K562 (cell line): Measurements from ENCODE around the gene SENP1.

Experiments used
- NR3C1 ChIP-seq: sonication (generic); formaldehyde crosslinking; IDR thresholded peaks from 2 replicates; pipeline ENCODE4 v1.8.1; 2022; ENCODE audit warnings: missing genetic modification reagents
- POLR2A ChIP-seq: fragments of 450-650 bp; conservative IDR thresholded peaks from 2 replicates; pipeline ENCODE4 v1.6.1; 2016
- USF1 ChIP-seq: sonication (generic); formaldehyde crosslinking; IDR thresholded peaks from 2 replicates; pipeline ENCODE4 v1.9.0; 2022; ENCODE audit warnings: mild to moderate bottlenecking, missing genetic modification reagents
- USF2 ChIP-seq: sonication (generic); formaldehyde crosslinking; IDR thresholded peaks from 2 replicates; pipeline ENCODE4 v1.5.0; 2020; ENCODE audit warnings: missing genetic modification reagents
- ZBED1 ChIP-seq: IDR thresholded peaks from 2 replicates; pipeline ENCODE4 v1.6.1; 2014
- ZNF274 ChIP-seq: IDR thresholded peaks from 2 replicates; pipeline ENCODE4 v1.6.1; 2011; ENCODE audit warnings: low read depth, mild to moderate bottlenecking, low read length, moderate library complexity, borderline replicate concordance
- ZSCAN32 ChIP-seq: fragments of 450-650 bp; formaldehyde crosslinking; IDR thresholded peaks from 2 replicates; pipeline ENCODE4 v1.4.0; 2020; ENCODE audit warnings: mild to moderate bottlenecking, moderate library complexity
- TF ChIP-seq, protein P1 (sequence below): fragments of 450-650 bp; IDR thresholded peaks from 2 replicates; pipeline ENCODE4 v1.6.1; 2016; ENCODE audit warnings: mild to moderate bottlenecking, moderate library complexity
- TF ChIP-seq, protein P2 (sequence below), 3 experiments: IDR thresholded peaks in 2 of 3; conservative IDR thresholded peaks in 1 of 3; 2 replicates each; pipeline ENCODE4 v1.5.1; 2011 to 2012; ENCODE audit warnings: low read length in 3 of 3, mild to moderate bottlenecking in 3 of 3, control low read depth in 2 of 3, improper control_type of control experiment in 1 of 3, inconsistent platforms in 1 of 3, low read depth in 1 of 3, mixed read lengths in 1 of 3, moderate library complexity in 1 of 3; ENCODE audit not compliant: insufficient read depth in 2 of 3

GRCh38 chr12:48078901-48079300, 27.0 kb downstream of the SENP1 start:
- TF ChIP-seq, protein P1, sequence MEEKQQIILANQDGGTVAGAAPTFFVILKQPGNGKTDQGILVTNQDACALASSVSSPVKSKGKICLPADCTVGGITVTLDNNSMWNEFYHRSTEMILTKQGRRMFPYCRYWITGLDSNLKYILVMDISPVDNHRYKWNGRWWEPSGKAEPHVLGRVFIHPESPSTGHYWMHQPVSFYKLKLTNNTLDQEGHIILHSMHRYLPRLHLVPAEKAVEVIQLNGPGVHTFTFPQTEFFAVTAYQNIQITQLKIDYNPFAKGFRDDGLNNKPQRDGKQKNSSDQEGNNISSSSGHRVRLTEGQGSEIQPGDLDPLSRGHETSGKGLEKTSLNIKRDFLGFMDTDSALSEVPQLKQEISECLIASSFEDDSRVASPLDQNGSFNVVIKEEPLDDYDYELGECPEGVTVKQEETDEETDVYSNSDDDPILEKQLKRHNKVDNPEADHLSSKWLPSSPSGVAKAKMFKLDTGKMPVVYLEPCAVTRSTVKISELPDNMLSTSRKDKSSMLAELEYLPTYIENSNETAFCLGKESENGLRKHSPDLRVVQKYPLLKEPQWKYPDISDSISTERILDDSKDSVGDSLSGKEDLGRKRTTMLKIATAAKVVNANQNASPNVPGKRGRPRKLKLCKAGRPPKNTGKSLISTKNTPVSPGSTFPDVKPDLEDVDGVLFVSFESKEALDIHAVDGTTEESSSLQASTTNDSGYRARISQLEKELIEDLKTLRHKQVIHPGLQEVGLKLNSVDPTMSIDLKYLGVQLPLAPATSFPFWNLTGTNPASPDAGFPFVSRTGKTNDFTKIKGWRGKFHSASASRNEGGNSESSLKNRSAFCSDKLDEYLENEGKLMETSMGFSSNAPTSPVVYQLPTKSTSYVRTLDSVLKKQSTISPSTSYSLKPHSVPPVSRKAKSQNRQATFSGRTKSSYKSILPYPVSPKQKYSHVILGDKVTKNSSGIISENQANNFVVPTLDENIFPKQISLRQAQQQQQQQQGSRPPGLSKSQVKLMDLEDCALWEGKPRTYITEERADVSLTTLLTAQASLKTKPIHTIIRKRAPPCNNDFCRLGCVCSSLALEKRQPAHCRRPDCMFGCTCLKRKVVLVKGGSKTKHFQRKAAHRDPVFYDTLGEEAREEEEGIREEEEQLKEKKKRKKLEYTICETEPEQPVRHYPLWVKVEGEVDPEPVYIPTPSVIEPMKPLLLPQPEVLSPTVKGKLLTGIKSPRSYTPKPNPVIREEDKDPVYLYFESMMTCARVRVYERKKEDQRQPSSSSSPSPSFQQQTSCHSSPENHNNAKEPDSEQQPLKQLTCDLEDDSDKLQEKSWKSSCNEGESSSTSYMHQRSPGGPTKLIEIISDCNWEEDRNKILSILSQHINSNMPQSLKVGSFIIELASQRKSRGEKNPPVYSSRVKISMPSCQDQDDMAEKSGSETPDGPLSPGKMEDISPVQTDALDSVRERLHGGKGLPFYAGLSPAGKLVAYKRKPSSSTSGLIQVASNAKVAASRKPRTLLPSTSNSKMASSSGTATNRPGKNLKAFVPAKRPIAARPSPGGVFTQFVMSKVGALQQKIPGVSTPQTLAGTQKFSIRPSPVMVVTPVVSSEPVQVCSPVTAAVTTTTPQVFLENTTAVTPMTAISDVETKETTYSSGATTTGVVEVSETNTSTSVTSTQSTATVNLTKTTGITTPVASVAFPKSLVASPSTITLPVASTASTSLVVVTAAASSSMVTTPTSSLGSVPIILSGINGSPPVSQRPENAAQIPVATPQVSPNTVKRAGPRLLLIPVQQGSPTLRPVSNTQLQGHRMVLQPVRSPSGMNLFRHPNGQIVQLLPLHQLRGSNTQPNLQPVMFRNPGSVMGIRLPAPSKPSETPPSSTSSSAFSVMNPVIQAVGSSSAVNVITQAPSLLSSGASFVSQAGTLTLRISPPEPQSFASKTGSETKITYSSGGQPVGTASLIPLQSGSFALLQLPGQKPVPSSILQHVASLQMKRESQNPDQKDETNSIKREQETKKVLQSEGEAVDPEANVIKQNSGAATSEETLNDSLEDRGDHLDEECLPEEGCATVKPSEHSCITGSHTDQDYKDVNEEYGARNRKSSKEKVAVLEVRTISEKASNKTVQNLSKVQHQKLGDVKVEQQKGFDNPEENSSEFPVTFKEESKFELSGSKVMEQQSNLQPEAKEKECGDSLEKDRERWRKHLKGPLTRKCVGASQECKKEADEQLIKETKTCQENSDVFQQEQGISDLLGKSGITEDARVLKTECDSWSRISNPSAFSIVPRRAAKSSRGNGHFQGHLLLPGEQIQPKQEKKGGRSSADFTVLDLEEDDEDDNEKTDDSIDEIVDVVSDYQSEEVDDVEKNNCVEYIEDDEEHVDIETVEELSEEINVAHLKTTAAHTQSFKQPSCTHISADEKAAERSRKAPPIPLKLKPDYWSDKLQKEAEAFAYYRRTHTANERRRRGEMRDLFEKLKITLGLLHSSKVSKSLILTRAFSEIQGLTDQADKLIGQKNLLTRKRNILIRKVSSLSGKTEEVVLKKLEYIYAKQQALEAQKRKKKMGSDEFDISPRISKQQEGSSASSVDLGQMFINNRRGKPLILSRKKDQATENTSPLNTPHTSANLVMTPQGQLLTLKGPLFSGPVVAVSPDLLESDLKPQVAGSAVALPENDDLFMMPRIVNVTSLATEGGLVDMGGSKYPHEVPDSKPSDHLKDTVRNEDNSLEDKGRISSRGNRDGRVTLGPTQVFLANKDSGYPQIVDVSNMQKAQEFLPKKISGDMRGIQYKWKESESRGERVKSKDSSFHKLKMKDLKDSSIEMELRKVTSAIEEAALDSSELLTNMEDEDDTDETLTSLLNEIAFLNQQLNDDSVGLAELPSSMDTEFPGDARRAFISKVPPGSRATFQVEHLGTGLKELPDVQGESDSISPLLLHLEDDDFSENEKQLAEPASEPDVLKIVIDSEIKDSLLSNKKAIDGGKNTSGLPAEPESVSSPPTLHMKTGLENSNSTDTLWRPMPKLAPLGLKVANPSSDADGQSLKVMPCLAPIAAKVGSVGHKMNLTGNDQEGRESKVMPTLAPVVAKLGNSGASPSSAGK: no peak
- no peak for TF ChIP-seq ZNF274
- no peak for TF ChIP-seq USF1 (CRISPR knock-in tag)
- no peak for TF ChIP-seq ZBED1
- TF ChIP-seq, protein P2, sequence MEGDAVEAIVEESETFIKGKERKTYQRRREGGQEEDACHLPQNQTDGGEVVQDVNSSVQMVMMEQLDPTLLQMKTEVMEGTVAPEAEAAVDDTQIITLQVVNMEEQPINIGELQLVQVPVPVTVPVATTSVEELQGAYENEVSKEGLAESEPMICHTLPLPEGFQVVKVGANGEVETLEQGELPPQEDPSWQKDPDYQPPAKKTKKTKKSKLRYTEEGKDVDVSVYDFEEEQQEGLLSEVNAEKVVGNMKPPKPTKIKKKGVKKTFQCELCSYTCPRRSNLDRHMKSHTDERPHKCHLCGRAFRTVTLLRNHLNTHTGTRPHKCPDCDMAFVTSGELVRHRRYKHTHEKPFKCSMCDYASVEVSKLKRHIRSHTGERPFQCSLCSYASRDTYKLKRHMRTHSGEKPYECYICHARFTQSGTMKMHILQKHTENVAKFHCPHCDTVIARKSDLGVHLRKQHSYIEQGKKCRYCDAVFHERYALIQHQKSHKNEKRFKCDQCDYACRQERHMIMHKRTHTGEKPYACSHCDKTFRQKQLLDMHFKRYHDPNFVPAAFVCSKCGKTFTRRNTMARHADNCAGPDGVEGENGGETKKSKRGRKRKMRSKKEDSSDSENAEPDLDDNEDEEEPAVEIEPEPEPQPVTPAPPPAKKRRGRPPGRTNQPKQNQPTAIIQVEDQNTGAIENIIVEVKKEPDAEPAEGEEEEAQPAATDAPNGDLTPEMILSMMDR (IDR thresholded peaks at IDR 0.05 in 2 of 3, conservative IDR thresholded peaks at IDR 0.05 in 1 of 3; ENCODE audit: insufficient read depth in 2 of 3, low read depth in 1 of 3, low read length in 3 of 3): no peak
- TF ChIP-seq ZSCAN32: no peak
- no peak for TF ChIP-seq NR3C1 (CRISPR knock-in tag)
- TF ChIP-seq POLR2A: no peak
- TF ChIP-seq USF2 (CRISPR knock-in tag): no peak
